Skeletal muscle tissue (tissue), 4 donors: ENCODE results near the gene CA5A. TPM values are rescaled to one million over a fixed set of nuclear protein-coding genes. Genes with fewer than 3 reads are reported as not detected.

Experiments used
- H3K27ac ChIP-seq: one replicate; pipeline ENCODE4 v1.7.0; 2013; ENCODE audit warnings: mild to moderate bottlenecking, low read depth, low read length, inconsistent platforms
- H3K27me3 ChIP-seq, 3 donors: one replicate each; pipeline ENCODE4 v1.7.0; 2013; ENCODE audit warnings: low read length in 3 of 3; ENCODE audit not compliant: control insufficient read depth in 3 of 3, insufficient read depth in 3 of 3
- H3K36me3 ChIP-seq, 3 donors: one replicate each; pipeline ENCODE4 v1.7.0; 2013; ENCODE audit warnings: low read length in 3 of 3; ENCODE audit not compliant: control insufficient read depth in 3 of 3, insufficient read depth in 3 of 3
- H3K4me1 ChIP-seq, 3 donors: one replicate each; pipeline ENCODE4 v1.7.0; 2013; ENCODE audit warnings: low read length in 3 of 3, mild to moderate bottlenecking in 3 of 3; ENCODE audit not compliant: control insufficient read depth in 3 of 3, insufficient read depth in 3 of 3
- H3K4me3 ChIP-seq, 3 donors: one replicate each; pipeline ENCODE4 v1.7.0; 2013; ENCODE audit warnings: low read length in 3 of 3
- H3K9ac ChIP-seq, 3 donors: one replicate each; pipeline ENCODE4 v1.7.0; 2013; ENCODE audit warnings: low read length in 3 of 3, mild to moderate bottlenecking in 3 of 3, moderate library complexity in 2 of 3, low read depth in 1 of 3
- H3K9me3 ChIP-seq, 3 donors: one replicate each; pipeline ENCODE4 v1.7.0; 2013; ENCODE audit warnings: low read length in 3 of 3; ENCODE audit not compliant: control insufficient read depth in 3 of 3
- total RNA-seq: library from RNA; depleted of rRNA; stranded (reverse); fragments of >200 nt; gene quantifications from one replicate; pipeline ENCODE4 v1.2.3, GENCODE V29; 2014
- donor health status: Osteomylitis.

CA5A gene
- total RNA-seq, 1 donor from 2014 or later, result not detected

- Histone ChIP-seq H3K27me3 (peaks cover 0 to 4% (median 0%) of the 10 kb centered on the region in 3 donors), H3K27ac (peak within 1 kb of the TSS; percentile 92), H3K9ac (peak within 1 kb of the TSS; percentile 95 to 98 (median 95)), H3K4me3 (peak within 1 kb of the TSS; percentile 90 to 97 (median 96)), H3K36me3 (peaks cover 0 to 6% (median 2%) of the 10 kb centered on the region in 3 donors), H3K4me1 (peaks cover 29 to 37% (median 32%) of the 10 kb centered on the region in 3 donors), H3K9me3 (no peaks in the 10 kb centered on the region)
Measured at GRCh38 chr16:87950765-87951551, 14.6 kb upstream of the CA5A start, which contains the start of gene BANP. TSS of gene BANP (plus strand) at chr16:87951434. CDS start at chr16:87975116, 23,682 bp downstream.

DNA sequence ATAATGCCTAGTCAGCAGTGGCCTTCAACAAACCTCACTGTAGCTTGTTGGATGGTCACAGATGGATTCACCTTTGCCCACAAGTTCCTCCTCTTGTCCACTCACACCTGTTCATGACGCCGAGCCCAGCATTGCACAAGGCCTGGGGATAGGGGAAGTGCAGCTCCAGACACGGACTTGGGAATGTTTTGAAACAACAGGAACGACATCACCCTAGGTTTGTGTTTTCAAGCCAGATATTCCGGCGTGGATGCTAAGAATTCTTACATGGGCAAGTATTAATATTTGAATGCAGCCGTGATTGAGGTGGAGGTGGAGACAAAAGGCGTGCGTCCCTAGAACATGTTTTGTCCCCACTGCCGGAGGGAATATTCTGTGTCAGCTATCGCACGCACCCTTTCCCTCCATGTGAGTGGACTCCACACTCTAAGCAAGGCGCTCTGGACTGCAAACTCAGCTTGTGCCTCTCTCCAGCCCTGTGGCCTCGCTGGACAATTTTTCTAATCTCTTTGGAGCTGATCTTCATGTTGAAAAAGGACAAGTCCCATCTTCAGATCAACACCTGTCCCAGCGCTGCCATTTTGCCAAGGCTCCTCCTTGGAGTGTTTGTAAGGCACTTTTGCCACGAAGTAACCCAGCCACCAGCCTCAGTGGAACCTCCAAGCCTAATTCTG, 12.9 kb upstream of the CA5A start:
- H3K27ac ChIP-seq, result no peak overlapping the region
- peaks cover 23 to 27% (median 25%) of the 10 kb centered on the region in 3 donors for H3K4me1 ChIP-seq

DNA sequence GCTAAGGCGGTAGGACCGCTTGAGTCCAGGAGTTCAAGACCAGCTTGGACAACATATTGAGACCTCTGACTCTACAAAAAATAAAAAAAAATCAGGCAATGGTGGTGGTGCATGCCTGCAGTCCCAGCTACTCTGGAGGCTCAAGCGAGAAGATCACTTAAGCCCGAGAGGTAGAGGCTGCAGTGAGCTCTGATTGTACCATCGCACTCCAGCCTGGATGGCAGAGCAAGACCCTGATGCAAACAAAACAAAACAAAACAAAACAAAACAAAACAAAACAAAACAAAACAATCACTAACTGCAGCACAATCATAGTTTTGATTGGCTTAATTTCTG, 12.4 kb upstream of the CA5A start:
- H3K27ac ChIP-seq, result no peak overlapping the region
- H3K9ac ChIP-seq, result no peak overlapping the region
- H3K9me3 ChIP-seq, result no peaks in the 10 kb centered on the region
- no peaks in the 10 kb centered on the region for H3K36me3 ChIP-seq
- peaks cover 0 to 10% (median 0%) of the 10 kb centered on the region in 3 donors for H3K27me3 ChIP-seq
- H3K4me1 ChIP-seq, result peaks cover 22 to 24% (median 23%) of the 10 kb centered on the region in 3 donors
- H3K4me3 ChIP-seq, result no peak overlapping the region

More for the DNA sequence above, 12.9 kb upstream of the CA5A start:
- peaks cover 0 to 10% (median 0%) of the 10 kb centered on the region in 3 donors for H3K27me3 ChIP-seq
- H3K4me3 ChIP-seq, result no peak overlapping the region
- H3K36me3 ChIP-seq, result peaks cover 0 to 2% (median 0%) of the 10 kb centered on the region in 3 donors
- H3K9me3 ChIP-seq, result no peaks in the 10 kb centered on the region
- no peak overlapping the region for H3K9ac ChIP-seq

DNA sequence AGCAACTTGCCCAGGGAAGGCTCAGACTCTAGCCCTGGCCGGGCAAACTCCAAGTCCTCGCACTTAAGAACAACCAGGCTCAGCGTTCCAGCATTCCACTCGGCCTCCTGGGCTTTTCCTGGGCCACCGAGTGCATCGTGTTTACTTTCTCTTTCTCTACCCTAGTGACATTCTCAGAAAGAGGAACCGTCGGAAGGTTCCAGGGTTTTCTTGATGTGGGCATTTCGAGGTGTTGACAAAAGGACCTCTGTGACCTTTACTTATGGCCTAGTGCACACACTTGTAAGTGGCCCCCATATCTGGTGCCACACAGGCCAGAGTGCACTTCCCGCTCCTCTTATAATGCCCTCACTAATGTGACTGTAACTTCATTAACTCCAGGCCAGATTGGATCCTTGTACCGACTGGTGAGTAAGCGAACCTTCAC, 11.8 kb upstream of the CA5A start:
- no peak overlapping the region for H3K4me3 ChIP-seq
- no peaks in the 10 kb centered on the region for H3K9me3 ChIP-seq
- peaks cover 0 to 10% (median 0%) of the 10 kb centered on the region in 3 donors for H3K27me3 ChIP-seq
- H3K9ac ChIP-seq, result peak overlapping the region in 1 of 3 donors; percentile 16
- H3K4me1 ChIP-seq, result peaks cover 18 to 21% (median 20%) of the 10 kb centered on the region in 3 donors
- H3K36me3 ChIP-seq, result no peaks in the 10 kb centered on the region
- H3K27ac ChIP-seq, result no peak overlapping the region

DNA sequence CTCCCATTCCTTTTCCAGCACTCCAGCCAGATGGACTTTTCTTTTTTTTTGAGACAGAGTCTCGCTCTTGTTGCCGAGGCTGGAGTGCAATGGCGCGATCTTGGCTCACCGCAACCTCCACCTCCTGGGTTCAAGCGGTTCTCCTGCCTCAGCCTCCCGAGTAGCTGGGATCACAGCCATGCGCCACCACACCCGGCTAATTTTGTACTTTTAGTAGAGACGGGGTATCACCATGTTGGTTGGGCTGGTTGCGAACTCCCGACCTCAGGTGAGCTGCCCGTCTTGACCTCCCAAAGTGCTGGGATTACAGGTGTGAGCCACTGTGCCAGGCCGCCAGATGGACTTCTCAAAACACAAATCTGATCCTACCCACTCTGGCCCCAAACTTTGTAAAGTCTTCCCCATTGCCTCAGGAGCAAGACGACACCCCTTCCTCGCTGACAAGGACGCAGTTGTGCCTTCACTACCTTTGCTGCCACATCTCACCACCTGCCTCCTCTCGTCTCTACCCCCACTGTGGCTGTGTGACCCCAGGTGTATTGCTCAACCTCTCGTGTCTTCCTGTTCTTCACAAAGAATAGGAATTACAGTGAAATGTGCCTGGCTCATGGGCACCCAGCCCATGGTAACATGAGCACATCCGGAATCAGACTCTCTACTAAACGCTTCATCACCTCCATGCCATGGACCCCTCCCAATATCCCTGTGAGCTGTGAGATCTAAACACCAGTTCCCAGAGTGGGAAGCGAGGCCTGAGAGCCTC, 11.2 kb upstream of the CA5A start:
- no peak overlapping the region for H3K4me3 ChIP-seq
- H3K9ac ChIP-seq, result peak overlapping the region in 1 of 3 donors; percentile 16
- no peaks in the 10 kb centered on the region for H3K36me3 ChIP-seq
- H3K27me3 ChIP-seq, result peaks cover 0 to 10% (median 0%) of the 10 kb centered on the region in 3 donors
- H3K4me1 ChIP-seq, result peaks cover 13 to 17% (median 16%) of the 10 kb centered on the region in 3 donors
- H3K9me3 ChIP-seq, result no peaks in the 10 kb centered on the region
- H3K27ac ChIP-seq, result no peak overlapping the region

GRCh38 chr16:87946596-87947347, 10.4 kb upstream of the CA5A start:
- Histone ChIP-seq H3K27ac (no peak overlapping the region), H3K9ac (no peak overlapping the region), H3K4me3 (no peak overlapping the region), H3K9me3 (no peaks in the 10 kb centered on the region), H3K36me3 (no peaks in the 10 kb centered on the region), H3K4me1 (peaks cover 7 to 9% (median 9%) of the 10 kb centered on the region in 3 donors), H3K27me3 (peaks cover 0 to 10% (median 0%) of the 10 kb centered on the region in 3 donors)

DNA sequence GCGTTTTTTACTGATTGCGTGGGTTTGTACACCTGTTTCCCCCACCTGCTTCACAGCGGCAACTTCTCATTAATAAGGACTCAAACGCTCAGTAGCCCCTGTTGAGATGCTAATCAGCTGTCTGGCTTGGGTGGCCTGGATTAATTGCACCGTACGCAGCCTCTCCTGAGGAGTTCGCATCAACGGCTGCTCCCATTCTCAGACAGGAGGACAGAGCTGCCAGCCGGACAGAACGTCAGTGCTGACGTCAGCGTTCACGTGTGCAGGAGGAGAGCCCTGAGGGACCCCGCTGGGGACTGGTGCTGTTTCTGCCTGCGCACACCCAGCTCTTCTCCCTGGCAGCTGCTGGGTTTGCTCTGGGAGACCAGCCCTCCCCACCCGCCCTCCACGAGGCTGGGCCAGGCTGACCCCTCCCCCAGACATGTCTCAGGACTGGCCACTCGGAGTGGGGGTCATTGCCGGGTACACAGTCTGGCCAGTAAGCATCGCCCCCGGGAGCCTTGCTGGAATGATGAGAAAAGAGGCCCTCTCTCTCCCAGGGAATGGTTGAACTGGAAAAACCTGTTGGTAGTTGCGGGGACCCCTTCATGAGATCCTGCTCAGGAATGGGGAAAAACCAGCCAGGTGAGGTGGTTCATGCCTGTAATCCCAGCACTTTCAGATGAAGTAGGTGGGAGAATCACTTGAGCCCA, 9.2 kb upstream of the CA5A start:
- no peaks in the 10 kb centered on the region for H3K36me3 ChIP-seq
- H3K9me3 ChIP-seq, result no peaks in the 10 kb centered on the region
- peaks cover 7 to 9% (median 8%) of the 10 kb centered on the region in 3 donors for H3K4me1 ChIP-seq
- peaks cover 0 to 10% (median 0%) of the 10 kb centered on the region in 3 donors for H3K27me3 ChIP-seq
- H3K9ac ChIP-seq, result peak overlapping the region; percentile 59 to 75 (median 67)
- H3K4me3 ChIP-seq, result peak overlapping the region; percentile 48 to 73 (median 70)
- H3K27ac ChIP-seq, result no peak overlapping the region

DNA sequence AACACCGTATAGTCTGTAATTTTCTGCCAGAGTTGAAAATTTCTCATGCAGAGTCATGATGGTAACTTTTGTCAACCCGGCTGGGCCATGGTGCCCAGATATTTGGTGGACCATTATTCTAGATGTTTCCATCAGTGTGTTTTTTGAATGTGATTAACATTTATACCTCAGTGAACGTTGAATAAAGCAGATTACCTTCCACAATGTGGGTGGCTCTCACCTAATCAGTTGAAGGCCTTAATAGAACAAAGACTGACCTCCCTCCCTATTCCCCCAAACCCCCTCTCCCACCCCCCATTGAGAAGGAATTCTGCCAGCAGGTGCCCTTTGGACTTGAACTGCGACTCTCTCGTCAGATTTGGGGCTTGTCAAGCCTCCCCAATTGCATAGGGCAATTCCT, 6.4 kb upstream of the CA5A start:
- Histone ChIP-seq H3K9me3 (no peaks in the 10 kb centered on the region), H3K27me3 (peaks cover 0 to 10% (median 0%) of the 10 kb centered on the region in 3 donors), H3K27ac (no peak overlapping the region), H3K4me3 (no peak overlapping the region), H3K36me3 (no peaks in the 10 kb centered on the region), H3K4me1 (peaks cover 5 to 9% (median 7%) of the 10 kb centered on the region in 3 donors), H3K9ac (no peak overlapping the region)
